Endothelial cell of umbilical vein (primary cell): Measurements from ENCODE around the gene CALML6. TPM values are rescaled to one million over a fixed set of nuclear protein-coding genes. Genes with fewer than 3 reads are reported as not detected.

ENCODE experiments used
- BruUV-seq: library from RNA; stranded (reverse); fragments of 400-500 nt; replicated peaks from 2 replicates; lab custom pipeline; 2021; lab: Mats Ljungman, UMichigan
- CTCF ChIA-PET: fragments of 300-600, 350-600 bp; sonication (Branson Sonifier 250); formaldehyde crosslinking; loops from one replicate; lab custom pipeline; 2021; ENCODE audit warnings: antibody characterized with exemption, inconsistent platforms; lab: Charles Lee
- POLR2A ChIA-PET: fragments of 300-600, 350-600 bp; sonication (Branson Sonifier 250); formaldehyde crosslinking; loops from one replicate; lab custom pipeline; 2021; ENCODE audit warnings: antibody characterized with exemption, inconsistent platforms; lab: Charles Lee
- DNase-seq: peaks from one replicate; pipeline ENCODE4 v3.0.0-alpha.2; 2011; ENCODE audit warnings: low read depth, low spot score
- FAIRE-seq: peaks from 2 replicates; lab custom pipeline; 2011; peaks lifted over from hg19 to GRCh38; lab: Jason Lieb, UNC
- H2AFZ ChIP-seq: 2 replicates; pipeline ENCODE4 v1.6.0; 2012; ENCODE audit warnings: low read depth, low read length, control low read depth, inconsistent platforms
- H3K27ac ChIP-seq: 2 replicates; pipeline ENCODE4 v1.5.1; 2011; ENCODE audit warnings: low read depth, mild to moderate bottlenecking, control low read depth, low read length, moderate library complexity; ENCODE audit not compliant: insufficient read depth
- H3K27me3 ChIP-seq, 2 experiments: 2 replicates each; pipeline versions ENCODE4 v1.6.0 to v1.6.1; 2011; ENCODE audit warnings: low read length in 2 of 2, mixed read lengths in 1 of 2; ENCODE audit not compliant: control insufficient read depth in 2 of 2, insufficient read depth in 2 of 2
- H3K36me3 ChIP-seq, 2 experiments: 2 replicates in 1 of 2; 3 replicates in 1 of 2; pipeline ENCODE4 v1.5.1; 2011; ENCODE audit warnings: low read length in 2 of 2, mild to moderate bottlenecking in 1 of 2, moderate library complexity in 1 of 2; ENCODE audit not compliant: control insufficient read depth in 2 of 2, insufficient read depth in 2 of 2; ENCODE audit errors: extremely low read depth in 1 of 2
- H3K4me1 ChIP-seq: 3 replicates; pipeline ENCODE4 v1.5.1; 2011; ENCODE audit warnings: mild to moderate bottlenecking, low read length; ENCODE audit not compliant: control insufficient read depth, insufficient read depth; ENCODE audit errors: extremely low read depth
- H3K4me2 ChIP-seq: 2 replicates; pipeline ENCODE4 v1.6.1; 2011; ENCODE audit warnings: low read length, control low read depth, mixed read lengths; ENCODE audit not compliant: insufficient read depth
- H3K4me3 ChIP-seq, 3 experiments: fragments of 200-600 bp in 1 of 3; sonication (generic), shearing (Covaris generic) in 1 of 3; replicated peaks in 1 of 3; 2 replicates each; pipeline ENCODE4 v1.5.1; 2011 to 2016; ENCODE audit warnings: control low read depth in 3 of 3, low read length in 3 of 3, mild to moderate bottlenecking in 2 of 3, inconsistent platforms in 1 of 3, low read depth in 1 of 3, moderate library complexity in 1 of 3; ENCODE audit not compliant: insufficient read depth in 1 of 3
- H3K79me2 ChIP-seq: 2 replicates; pipeline ENCODE4 v1.6.0; 2012; ENCODE audit warnings: low read length, inconsistent platforms; ENCODE audit not compliant: control insufficient read depth, insufficient read depth
- H3K9ac ChIP-seq: replicated peaks from 2 replicates; pipeline ENCODE3; 2011; ENCODE audit warnings: low read length, control low read depth; ENCODE audit not compliant: insufficient read depth; ENCODE audit errors: extremely low read depth
- H3K9me1 ChIP-seq: replicated peaks from 3 replicates; pipeline ENCODE4 v1.6.0; 2011; ENCODE audit warnings: mild to moderate bottlenecking, low read length; ENCODE audit not compliant: control insufficient read depth, insufficient read depth; ENCODE audit errors: extremely low read depth
- H3K9me3 ChIP-seq: replicated peaks from 2 replicates; pipeline ENCODE4 v1.5.1; 2012; ENCODE audit warnings: low read length, inconsistent platforms; ENCODE audit not compliant: control insufficient read depth, insufficient read depth
- H4K20me1 ChIP-seq: replicated peaks from 2 replicates; pipeline ENCODE3; 2011; ENCODE audit warnings: mild to moderate bottlenecking, low read length; ENCODE audit not compliant: control insufficient read depth, insufficient read depth; ENCODE audit errors: extremely low read depth
- EZH2 ChIP-seq: IDR thresholded peaks from 2 replicates; pipeline ENCODE4 v1.6.1; 2012; ENCODE audit warnings: borderline replicate concordance, low read depth, mild to moderate bottlenecking, moderate library complexity, low read length, inconsistent platforms; ENCODE audit not compliant: severe bottlenecking
- FOS ChIP-seq: IDR thresholded peaks from 2 replicates; pipeline ENCODE4 v1.6.1; 2011; ENCODE audit warnings: mild to moderate bottlenecking, low read length, moderate library complexity, borderline replicate concordance; ENCODE audit not compliant: insufficient read depth
- GATA2 ChIP-seq: IDR thresholded peaks from 2 replicates; pipeline ENCODE4 v1.7.0; 2011; ENCODE audit warnings: low read depth, mild to moderate bottlenecking, moderate library complexity, mixed read lengths, low read length; ENCODE audit not compliant: insufficient read length, insufficient read depth
- JUN ChIP-seq: IDR thresholded peaks from 2 replicates; pipeline ENCODE4 v1.6.1; 2011; ENCODE audit warnings: borderline replicate concordance, low read depth; ENCODE audit not compliant: insufficient read length, insufficient read depth
- MYC ChIP-seq: IDR thresholded peaks from one replicate; pipeline ENCODE4 v1.6.1; 2011; ENCODE audit warnings: mild to moderate bottlenecking, low read depth, low read length
- POLR2A ChIP-seq: IDR thresholded peaks from 2 replicates; pipeline ENCODE4 v1.6.1; 2012; ENCODE audit warnings: low read depth, mild to moderate bottlenecking, control low read depth, low read length
- POLR2AphosphoS5 ChIP-seq: IDR thresholded peaks from 2 replicates; pipeline ENCODE4 v1.6.1; 2012; ENCODE audit warnings: low read depth, mild to moderate bottlenecking, control low read depth, low read length, moderate library complexity; ENCODE audit not compliant: insufficient read depth
- dilution Hi-C: fragments of 300-500 bp; cut with MboI; formaldehyde crosslinking; loops from one replicate; pipeline ENCODE4 v1.15.0; 2019; ENCODE audit warnings: low sequenced_read_pairs; ENCODE audit not compliant: extremely low pct_ligation_motif_present
- intact Hi-C: fragments of 100-400 bp; cut with micrococcal nuclease; formaldehyde crosslinking; loops from one replicate; pipeline ENCODE4 v1.10.0; 2022
- polyA plus RNA-seq, 4 experiments: library from polyadenylated mRNA; depleted of rRNA in 3 of 4; stranded (reverse) in 3 of 4; unstranded in 1 of 4; fragments of >200 nt; gene quantifications; 2 replicates each; pipeline versions ENCODE4 v1.2.1 to v1.2.3, GENCODE V29; 2011 to 2012; ENCODE audit warnings: missing spikeins in 1 of 4
- total RNA-seq: library from RNA; stranded (reverse); gene quantifications from 2 replicates; pipeline ENCODE4 v1.2.3, GENCODE V29; 2021
- TF ChIP-seq, protein P1 (sequence below): IDR thresholded peaks from 2 replicates; pipeline ENCODE4 v1.6.1; 2011; ENCODE audit not compliant: insufficient read depth, insufficient read length
- TF ChIP-seq, protein P2 (sequence below), 2 donors: IDR thresholded peaks; 1 replicate in 1 of 2; 2 replicates in 1 of 2; pipeline ENCODE4 v1.5.1; 2011; ENCODE audit warnings: low read length in 2 of 2, mild to moderate bottlenecking in 2 of 2, moderate library complexity in 2 of 2, control low read depth in 1 of 2, inconsistent platforms in 1 of 2, low read depth in 1 of 2; ENCODE audit not compliant: insufficient read depth in 1 of 2; ENCODE audit errors: extremely low read depth in 1 of 2

CALML6 gene
- total and polyA plus RNA-seq, 2 donors (not counting 3 experiments of a cell fraction or from before 2014, with no cell fraction given) = 0.36 to 0.44 TPM

DNA sequence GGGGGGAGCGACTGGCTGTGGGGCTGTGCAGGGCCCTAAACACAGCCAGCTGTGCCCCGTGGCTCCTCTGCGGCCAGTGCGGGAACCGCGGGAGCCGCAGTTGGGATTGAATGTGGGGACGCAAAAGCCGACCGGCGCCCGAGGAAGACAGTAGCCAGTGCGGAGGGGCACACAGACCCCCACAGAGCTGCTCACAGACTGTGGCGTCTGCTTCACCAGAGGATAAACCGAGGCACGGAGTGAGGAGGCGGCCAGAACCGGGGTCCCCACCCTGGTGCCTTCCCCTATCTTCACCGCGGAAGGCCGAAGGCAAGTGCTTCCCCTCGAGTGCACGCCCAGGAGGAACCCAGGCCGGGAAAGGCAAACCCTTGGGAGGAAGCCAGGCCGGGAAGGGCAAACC lies 12.7 kb downstream of the CALML6 start:
- TF ChIP-seq MYC (no peak), FOS (no peak), EZH2 (no peak), JUN (no peak), POLR2A (no peak), POLR2AphosphoS5 (no peak), GATA2 (no peak)
- TF ChIP-seq, protein P1, sequence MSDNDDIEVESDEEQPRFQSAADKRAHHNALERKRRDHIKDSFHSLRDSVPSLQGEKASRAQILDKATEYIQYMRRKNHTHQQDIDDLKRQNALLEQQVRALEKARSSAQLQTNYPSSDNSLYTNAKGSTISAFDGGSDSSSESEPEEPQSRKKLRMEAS = no peak
- TF ChIP-seq, protein P2, sequence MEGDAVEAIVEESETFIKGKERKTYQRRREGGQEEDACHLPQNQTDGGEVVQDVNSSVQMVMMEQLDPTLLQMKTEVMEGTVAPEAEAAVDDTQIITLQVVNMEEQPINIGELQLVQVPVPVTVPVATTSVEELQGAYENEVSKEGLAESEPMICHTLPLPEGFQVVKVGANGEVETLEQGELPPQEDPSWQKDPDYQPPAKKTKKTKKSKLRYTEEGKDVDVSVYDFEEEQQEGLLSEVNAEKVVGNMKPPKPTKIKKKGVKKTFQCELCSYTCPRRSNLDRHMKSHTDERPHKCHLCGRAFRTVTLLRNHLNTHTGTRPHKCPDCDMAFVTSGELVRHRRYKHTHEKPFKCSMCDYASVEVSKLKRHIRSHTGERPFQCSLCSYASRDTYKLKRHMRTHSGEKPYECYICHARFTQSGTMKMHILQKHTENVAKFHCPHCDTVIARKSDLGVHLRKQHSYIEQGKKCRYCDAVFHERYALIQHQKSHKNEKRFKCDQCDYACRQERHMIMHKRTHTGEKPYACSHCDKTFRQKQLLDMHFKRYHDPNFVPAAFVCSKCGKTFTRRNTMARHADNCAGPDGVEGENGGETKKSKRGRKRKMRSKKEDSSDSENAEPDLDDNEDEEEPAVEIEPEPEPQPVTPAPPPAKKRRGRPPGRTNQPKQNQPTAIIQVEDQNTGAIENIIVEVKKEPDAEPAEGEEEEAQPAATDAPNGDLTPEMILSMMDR (IDR thresholded peaks at IDR 0.05; ENCODE audit: extremely low read depth in 1 of 2, insufficient read depth in 1 of 2, low read depth in 1 of 2, low read length in 2 of 2) = no peak
- DNase-seq = no peak
- intact Hi-C loops = no loop called here
- H3K4me3 ChIP-seq = no peak overlapping the region
- ChIA-PET POLR2A (no interaction called here), CTCF (interaction anchor here (0.7 to 1.5 kb wide), 2 partner anchors 117 to 247 kb away, joined by 3 read pairs; no protein-coding TSS in a partner anchor)
- no TSS peak for BruUV-seq
- H2AFZ ChIP-seq = no peak overlapping the region
- no peaks in the 10 kb centered on the region for H4K20me1 ChIP-seq
- FAIRE-seq = no peak
- no peaks in the 10 kb centered on the region for H3K9me1 ChIP-seq
- H3K79me2 ChIP-seq = no peaks in the 10 kb centered on the region
- H3K4me1 ChIP-seq = no peaks in the 10 kb centered on the region
- H3K4me2 ChIP-seq = no peak overlapping the region
- no peak overlapping the region for H3K9ac ChIP-seq
- H3K27ac ChIP-seq = no peak overlapping the region
- no peaks in the 10 kb centered on the region for H3K9me3 ChIP-seq
- dilution Hi-C loops = no loop called here
- H3K36me3 ChIP-seq = no peaks in the 10 kb centered on the region
- no peaks in the 10 kb centered on the region for H3K27me3 ChIP-seq
